Erythroblast (primary cell): ENCODE results near the gene ERCC1.
"Not testable (repeated sequence)": the region's sequence is repeated elsewhere in the genome, so short reads cannot be mapped to it uniquely, and the experiment has no call there.

Experiments used
- DNase-seq, 2 experiments: peaks; one replicate each; lab custom pipeline; 2025; lab: John Stamatoyannopoulos, UW
- GATA1 ChIP-seq: IDR thresholded peaks from 2 replicates; pipeline ENCODE4 v1.6.1; 2011; ENCODE audit warnings: low read depth, mild to moderate bottlenecking, control low read depth, low read length, moderate library complexity
- POLR2A ChIP-seq: IDR thresholded peaks from 2 replicates; pipeline ENCODE4 v1.6.1; 2011; ENCODE audit warnings: mild to moderate bottlenecking, low read length

Gene ERCC1

GRCh38 chr19:45428384-45429231 lies 4.9 kb upstream of the ERCC1 start:
- TF ChIP-seq POLR2A (no peak), GATA1 (no peak)

GRCh38 chr19:45424191-45425058 lies 708 bp upstream of the ERCC1 start:
- DNase-seq = peak; percentile 59 to 74
- TF ChIP-seq GATA1 = no peak
- TF ChIP-seq POLR2A = peak; percentile 36

More at GRCh38 chr19:45428384-45429231, 4.9 kb upstream of the ERCC1 start:
- DNase-seq = peak; percentile 45 to 51

- no peak for DNase-seq
- TF ChIP-seq POLR2A (no peak), GATA1 (no peak)
Observed at GRCh38 chr19:45423033-45423588, 606 bp downstream of the ERCC1 start.

GRCh38 chr19:45421947-45422498 lies 1.7 kb downstream of the ERCC1 start:
- DNase-seq = no peak
- TF ChIP-seq GATA1 = no peak
- TF ChIP-seq POLR2A = no peak

- no peak for DNase-seq
- TF ChIP-seq GATA1 (no peak), POLR2A (no peak)
Observed at GRCh38 chr19:45420871-45421270, 2.8 kb downstream of the ERCC1 start.

- TF ChIP-seq GATA1 = no peak
- TF ChIP-seq POLR2A = no peak
Observed at GRCh38 chr19:45420356-45420755, 3.4 kb downstream of the ERCC1 start.

GRCh38 chr19:45419895-45420294 lies 3.8 kb downstream of the ERCC1 start:
- no peak for DNase-seq
- TF ChIP-seq POLR2A (no peak), GATA1 (no peak)

More at GRCh38 chr19:45420356-45420755, 3.4 kb downstream of the ERCC1 start:
- DNase-seq = no peak

GRCh38 chr19:45419396-45419795 lies 4.3 kb downstream of the ERCC1 start:
- TF ChIP-seq GATA1 (no peak), POLR2A (no peak)
- DNase-seq = no peak

- no peak for TF ChIP-seq POLR2A
- no peak for TF ChIP-seq GATA1
- no peak for DNase-seq
Observed at GRCh38 chr19:45418802-45419201, 4.9 kb downstream of the ERCC1 start.

GRCh38 chr19:45417151-45417550 lies 6.6 kb downstream of the ERCC1 start:
- no peak for TF ChIP-seq POLR2A
- TF ChIP-seq GATA1 = no peak
- DNase-seq = no peak

GRCh38 chr19:45414468-45414867 lies 9.2 kb downstream of the ERCC1 start:
- no peak for DNase-seq
- no peak for TF ChIP-seq POLR2A
- TF ChIP-seq GATA1 = no peak

GRCh38 chr19:45413497-45413896 lies 10.2 kb downstream of the ERCC1 start:
- TF ChIP-seq POLR2A = no peak
- TF ChIP-seq GATA1 = no peak
- DNase-seq = no peak

GRCh38 chr19:45410330-45410729 lies 13.4 kb downstream of the ERCC1 start:
- DNase-seq = not testable (repeated sequence)

- TF ChIP-seq POLR2A = no peak
- no peak for TF ChIP-seq GATA1
- DNase-seq = no peak
Observed at GRCh38 chr19:45409557-45409920, 14.2 kb downstream of the ERCC1 start.
